Muscle of arm (tissue), 12 donors: ENCODE results near the gene SYNGR4. TPM values are rescaled to one million over a fixed set of nuclear protein-coding genes. Genes with fewer than 3 reads are reported as not detected.

Experiments used
- DNase-seq: peaks from one replicate; pipeline ENCODE4 v3.0.0-alpha.2; 2013
- polyA plus RNA-seq, 12 donors: library from polyadenylated mRNA; unstranded; fragments of 120-200 nt; gene quantifications; one replicate each; pipeline ENCODE4 v1.2.1, GENCODE V29; 2013; ENCODE audit not compliant: insufficient read length in 12 of 12

SYNGR4 gene
- polyA plus RNA-seq, 12 donors, result not detected

GRCh38 chr19:48396016-48396823 is 32.1 kb downstream of the SYNGR4 start:
- DNase-seq, result no peak

- DNase-seq, result no peak
Observed at GRCh38 chr19:48396824-48397176, 32.6 kb downstream of the SYNGR4 start.

- DNase-seq, result no peak
Observed at GRCh38 chr19:48397263-48398101, 33.3 kb downstream of the SYNGR4 start.

DNA sequence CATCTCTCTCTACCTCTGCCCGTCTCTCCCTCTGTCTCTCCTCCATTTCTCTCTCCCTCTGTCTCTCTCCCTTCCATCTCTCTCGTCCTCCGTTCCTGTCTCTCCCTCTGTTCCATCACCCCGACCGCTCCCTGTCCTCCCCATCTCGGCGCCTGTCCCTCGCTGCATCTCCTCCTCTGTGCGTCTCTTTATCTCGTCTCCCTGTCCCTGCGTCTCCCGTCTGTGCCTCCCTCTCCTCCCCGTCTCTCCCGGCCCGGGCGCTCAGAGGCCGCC is 33.9 kb downstream of the SYNGR4 start:
- no peak for DNase-seq

GRCh38 chr19:48398375-48399235 is 34.4 kb downstream of the SYNGR4 start:
- DNase-seq, result peak; percentile 78

DNA sequence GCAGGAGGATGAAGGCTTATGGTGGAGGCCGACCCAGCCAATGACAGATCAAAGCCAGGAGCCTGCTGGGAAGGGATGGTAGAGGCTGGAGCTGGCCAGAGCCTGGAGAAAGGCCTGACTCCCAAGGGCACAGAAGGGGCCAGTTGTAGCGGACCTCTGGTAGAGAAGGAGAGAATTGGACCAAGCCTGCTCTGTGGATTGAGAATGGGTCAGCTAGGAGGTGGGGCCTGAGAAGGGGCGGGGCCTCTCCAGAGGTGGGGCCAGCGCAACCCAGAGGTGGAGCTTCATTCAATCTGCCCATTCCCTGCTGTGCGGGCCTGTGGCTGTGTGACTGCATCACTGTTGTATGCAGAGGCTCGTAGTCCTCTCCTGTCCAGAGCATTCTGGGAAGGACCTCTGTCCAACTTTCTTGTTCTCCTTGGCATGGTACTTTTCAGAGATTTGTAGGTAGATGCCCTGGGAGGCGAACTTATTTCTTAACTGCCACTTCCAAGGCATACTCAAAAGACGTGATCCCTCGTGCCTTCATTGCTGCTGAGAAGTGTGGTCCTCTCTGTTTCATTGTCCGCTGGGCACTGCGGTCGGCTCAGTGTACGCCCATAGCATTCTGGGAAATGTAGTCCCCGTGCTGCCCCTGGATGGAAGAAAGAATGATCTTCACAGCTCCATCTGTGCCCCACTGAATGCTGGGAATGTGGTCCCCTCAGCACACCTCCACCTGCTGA is 36.0 kb downstream of the SYNGR4 start:
- peak; percentile 45 for DNase-seq

GRCh38 chr19:48401287-48401686 is 37.1 kb downstream of the SYNGR4 start:
- DNase-seq, result no peak

DNA sequence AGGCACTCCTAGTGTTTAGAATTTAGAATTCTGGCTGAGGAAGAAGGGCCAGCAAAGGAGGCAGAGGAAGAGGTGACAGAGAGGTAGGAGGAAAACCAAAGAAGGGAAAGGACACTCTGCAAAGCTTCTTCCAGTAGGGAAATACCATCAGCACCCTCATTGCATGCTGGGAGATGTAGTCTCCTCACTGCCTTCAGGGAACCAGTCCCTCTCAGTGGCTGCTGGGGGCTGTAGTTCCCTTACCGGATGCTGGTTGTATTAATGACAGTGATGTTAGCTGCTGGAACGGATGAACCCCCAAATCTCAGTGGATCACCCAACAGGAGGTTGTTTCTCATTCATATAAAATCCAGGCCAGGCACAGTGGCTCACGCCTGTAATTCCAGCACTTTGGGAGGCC is 39.4 kb downstream of the SYNGR4 start:
- peak; percentile 49 for DNase-seq

GRCh38 chr19:48405010-48405659 is 41.0 kb downstream of the SYNGR4 start:
- no peak for DNase-seq

DNA sequence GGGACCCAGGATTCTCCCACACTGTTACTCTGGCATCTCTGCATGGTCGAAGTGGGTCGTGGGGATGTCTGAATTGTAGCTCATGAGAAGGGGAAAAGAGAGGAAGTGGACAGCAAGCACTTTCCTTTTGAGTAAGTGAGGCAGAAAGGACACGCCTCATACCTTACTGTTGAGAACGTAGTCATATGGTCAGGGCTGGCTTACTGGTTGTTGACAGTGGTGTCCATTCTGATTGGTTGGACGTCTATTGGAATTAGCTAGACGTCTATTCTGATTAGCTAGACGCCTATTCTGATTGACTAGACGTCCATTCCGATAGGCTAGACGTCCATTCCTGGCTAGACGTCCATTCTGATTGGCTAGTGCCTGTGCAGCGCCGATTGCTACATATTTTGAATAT is 41.7 kb downstream of the SYNGR4 start:
- no peak for DNase-seq

DNA sequence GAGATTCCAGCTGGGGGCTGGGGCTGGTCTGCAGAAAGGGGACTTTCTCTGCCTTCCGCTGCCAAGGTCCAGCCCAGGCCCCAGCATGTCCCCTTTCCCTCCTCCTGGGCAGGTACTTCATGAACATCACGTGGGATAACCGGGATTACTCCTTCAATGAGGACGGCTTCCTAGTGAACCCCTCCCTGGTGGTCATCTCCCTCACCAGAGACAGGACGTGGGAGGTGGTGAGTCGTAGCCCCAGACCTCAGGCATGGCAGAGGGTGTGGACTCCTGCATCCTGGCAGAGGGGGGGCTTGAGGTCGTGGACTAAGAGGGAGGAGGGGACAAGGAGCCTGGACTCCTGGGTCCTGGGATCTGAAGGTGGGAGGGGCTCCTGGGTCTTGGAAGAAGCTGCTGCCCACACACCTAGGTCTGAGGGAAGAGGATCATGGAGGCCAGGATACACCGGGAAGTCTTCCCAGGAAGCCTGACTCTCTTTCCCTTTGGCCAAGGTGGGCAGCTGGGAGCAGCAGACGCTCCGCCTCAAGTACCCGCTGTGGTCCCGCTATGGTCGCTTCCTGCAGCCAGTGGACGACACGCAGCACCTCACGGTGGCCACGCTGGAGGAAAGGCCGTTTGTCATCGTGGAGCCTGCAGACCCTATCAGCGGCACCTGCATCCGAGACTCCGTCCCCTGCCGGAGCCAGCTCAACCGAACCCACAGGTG is 49.9 kb downstream of the SYNGR4 start:
- DNase-seq, result no peak

DNA sequence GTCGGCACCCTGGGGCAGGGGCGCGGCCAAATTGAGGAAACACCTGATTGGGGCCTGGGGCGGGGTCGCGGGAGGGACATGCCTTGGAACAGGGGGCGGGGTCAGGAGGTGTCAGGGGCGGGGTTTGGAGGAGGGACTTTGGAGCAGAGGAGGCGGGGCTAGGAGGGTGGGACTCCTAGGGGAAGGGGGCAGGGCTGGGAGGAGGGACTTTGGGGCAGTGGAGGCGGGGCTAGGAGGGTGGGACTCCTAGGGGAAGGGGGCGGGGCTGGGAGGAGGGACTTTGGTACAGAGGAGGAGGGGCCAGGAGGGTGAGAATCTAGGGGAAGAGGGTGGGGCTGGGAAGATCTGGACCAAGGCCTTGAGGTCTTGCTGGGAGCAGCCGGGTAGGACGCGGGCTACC is 51.2 kb downstream of the SYNGR4 start:
- no peak for DNase-seq

- no peak for DNase-seq
Observed at GRCh38 chr19:48415806-48416221, 51.6 kb downstream of the SYNGR4 start.

GRCh38 chr19:48417421-48417820 is 53.3 kb downstream of the SYNGR4 start:
- no peak for DNase-seq

DNA sequence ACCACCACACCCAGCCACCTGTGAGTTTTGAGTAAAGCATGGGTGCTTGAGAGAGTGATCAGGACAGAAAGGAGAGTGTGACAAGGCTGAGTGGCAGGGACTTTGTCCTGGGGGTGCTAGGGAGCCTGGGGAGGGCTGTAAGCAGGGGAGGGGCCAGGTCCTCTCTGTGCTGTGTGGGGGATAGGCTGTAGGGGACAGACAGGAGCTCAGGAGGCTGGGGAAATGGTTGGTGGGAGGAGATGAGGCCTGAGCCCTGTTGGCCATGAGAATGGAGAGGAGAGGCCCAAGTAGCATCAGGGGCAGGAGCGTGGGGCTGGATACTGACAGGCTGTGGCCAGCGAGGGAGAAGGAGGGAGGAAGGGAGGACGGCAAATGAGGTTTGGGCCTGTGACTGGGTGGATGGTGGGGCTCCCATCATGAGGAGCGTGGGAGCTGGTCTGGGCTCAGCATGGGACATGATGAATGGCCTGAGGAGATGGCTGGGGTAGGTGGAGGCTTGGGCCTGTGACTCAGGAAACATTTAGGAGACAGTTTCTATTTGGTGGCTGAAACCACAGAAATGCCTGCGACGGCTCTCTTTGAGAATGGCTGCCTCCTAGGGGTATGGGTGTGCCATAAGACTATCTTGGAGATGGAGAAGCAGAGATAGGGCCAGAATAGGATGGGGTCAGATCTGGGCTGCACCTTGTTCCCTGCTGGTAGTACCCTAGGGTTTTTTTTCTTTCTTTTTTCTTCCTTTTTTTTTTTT is 54.3 kb downstream of the SYNGR4 start:
- DNase-seq, result no peak

DNA sequence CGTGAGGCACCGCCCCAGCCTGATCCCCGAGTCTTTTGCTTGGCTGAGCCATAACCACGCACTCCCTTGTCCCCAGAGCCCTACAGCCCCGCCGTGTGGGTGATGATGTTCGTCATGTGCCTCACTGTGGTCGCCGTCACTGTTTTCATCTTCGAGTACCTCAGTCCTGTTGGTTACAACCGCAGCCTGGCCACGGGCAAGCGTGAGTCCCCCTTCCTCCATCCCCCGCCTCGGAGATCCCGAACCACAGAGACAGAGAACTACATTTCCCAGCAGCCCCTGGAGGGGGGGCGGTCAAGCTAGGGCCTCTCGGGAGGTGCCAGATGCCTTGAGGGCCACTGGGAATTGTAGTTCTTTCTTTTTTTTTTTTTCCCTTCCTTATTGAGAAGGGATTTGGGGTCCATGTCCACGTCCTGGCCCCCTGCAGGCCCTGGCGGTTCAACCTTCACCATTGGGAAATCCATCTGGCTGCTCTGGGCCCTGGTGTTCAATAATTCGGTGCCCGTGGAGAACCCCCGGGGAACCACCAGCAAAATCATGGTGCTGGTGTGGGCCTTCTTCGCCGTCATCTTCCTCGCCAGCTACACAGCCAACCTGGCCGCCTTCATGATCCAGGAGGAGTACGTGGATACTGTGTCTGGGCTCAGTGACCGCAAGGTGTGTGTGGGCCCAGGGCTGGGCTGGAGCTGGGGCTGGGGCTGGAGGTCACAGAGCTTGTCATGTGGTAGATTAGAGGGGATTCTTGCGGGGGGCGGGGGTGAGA is 55.2 kb downstream of the SYNGR4 start:
- DNase-seq, result no peak

- no peak for DNase-seq
Observed at GRCh38 chr19:48421548-48421947, 57.4 kb downstream of the SYNGR4 start.

DNA sequence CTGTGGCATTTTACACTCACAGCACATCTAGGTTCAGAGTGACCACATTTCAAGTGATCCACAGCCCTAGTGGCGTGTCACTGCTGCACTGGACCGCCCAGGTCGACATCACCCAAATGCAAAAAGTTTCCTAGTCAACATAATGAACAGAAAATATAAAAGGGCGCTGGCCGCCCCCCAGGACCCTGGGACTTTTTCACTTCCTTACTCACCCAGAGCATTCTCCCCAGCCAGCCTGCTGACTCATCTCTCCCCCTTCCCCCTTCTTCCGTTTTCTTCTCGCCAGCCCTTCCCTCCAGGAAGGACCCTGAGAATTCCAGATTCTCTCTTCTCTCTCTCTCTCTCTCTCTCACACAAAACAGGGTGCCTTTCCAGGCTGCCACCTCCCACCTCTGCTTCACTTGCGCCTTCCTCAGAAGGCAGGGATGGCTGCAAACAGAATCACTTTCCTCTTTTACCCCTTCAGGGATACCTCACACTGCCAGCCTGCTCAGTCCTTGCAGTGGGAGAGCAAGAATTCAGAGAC is 60.6 kb downstream of the SYNGR4 start:
- DNase-seq, result peak; percentile 22
